ENCODE measurements around the gene CHSY1. TPM values are rescaled to one million over a fixed set of nuclear protein-coding genes. Genes with fewer than 3 reads are reported as not detected.

The CHSY1 gene
- polyA plus RNA-seq, 1 donor = 27.9 TPM

DNA sequence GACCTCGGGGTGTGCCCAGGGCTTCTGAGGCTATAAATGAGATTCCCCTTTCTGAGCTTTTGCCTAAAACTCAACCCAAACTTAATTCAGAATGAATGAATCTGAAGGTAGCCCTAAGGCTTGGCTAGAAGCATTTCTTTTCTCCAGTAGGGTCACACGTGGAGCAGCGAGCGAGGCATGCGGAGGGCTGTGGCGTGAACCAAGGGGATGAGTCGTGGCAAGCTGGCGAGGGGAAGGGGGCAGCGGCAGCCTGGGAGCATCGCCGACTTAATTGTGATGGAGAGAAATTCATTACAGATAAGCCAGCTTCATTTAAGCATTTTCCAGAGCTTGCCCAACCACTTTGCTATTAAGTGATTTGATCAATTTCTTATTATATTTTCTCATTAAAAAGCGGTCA lies 79.9 kb downstream of the CHSY1 start:
- no peak for DNase-seq (ENCODE audit: low read depth)

DNA sequence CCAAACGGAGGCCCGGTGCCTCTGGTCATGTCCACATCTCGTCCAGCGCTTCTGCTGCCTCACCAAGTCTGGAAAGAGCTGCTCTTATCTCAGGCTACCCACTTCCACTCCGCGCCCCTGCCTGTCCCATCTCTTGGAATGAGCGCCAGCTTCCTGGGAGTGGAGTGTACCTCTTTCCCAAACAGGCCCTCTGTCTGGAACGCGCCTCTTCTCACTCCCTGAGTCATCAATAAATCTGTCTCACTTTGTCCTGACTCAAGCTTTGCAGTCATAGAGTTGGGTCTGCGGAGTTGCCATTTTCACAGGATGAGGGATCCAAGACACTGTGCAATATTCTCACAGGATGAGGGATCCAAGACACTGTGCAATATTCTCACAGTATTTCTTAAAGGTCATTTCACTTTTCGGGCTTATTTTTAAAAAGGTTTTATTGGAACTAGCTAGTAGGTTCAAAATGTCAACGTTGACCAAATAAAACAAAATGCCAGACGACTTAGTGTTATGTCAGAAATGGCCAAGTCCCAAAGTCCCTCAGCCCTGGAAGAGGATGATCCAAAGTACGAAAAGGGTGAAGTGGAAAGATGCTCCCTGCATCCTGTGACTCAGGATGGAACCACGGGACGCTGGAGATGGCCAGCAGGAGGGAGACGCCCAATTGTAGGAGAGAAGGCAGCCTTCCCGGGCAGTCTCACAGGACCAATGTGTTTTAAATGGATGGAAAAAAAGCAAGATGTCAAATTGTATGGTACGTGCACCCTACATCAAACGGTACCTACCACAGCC lies 81.1 kb downstream of the CHSY1 start:
- no peak for DNase-seq (ENCODE audit: low read depth)

DNA sequence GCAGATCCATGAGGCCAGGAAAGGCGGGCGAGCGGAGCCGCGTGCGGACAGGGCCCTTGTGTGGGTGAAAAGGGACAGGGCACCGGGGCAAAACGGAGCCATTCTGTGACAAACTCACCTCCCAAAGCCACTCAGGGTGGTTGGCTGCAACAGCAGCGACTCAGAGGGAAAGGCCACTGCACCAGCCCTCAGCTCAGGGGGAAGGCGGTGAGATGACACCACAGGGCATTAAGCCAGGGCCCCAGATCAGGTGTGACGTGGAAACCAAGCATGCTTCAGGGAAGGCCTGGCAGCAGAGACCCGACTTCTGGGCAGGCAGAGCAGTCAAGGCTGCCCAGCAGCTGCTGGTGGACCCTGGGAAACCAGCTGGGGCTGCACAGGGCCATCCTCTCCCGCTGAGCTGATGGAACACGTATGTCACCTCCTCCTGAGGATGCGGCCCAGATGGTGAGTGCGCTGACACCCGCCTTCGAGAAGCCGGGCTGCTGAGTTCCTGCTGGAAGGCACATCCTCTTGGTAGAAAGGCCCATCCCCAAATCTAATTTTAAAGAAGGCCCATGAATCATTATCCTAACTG lies 82.3 kb downstream of the CHSY1 start:
- no peak for DNase-seq (ENCODE audit: low read depth)

DNA sequence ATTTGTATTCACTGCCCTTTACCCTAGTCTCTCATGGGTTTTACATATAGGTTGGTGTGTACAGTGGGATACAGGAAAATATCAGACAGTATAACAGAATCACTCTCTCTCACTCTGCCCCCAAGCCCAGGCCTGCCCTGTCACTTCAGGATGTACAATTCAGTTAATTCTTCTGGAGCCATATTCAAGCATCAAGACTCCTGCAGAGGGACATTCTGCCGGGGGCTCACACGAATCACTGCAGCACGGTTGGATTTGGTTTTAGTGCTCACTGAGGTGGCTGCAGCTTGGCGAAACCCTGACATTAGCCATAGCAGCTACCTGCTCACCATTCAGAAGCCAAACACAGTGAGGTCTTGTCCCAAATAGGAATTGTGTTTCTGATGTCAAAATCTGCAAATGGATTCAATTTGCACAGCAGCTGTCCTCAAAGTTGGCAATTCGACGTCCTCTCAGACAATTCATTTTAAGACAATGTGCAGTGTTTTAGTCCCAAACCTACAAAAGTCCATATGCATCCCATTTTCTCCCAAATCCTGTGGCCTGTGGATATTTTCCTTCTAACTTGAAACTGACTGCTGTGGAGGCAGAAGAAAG lies 82.9 kb downstream of the CHSY1 start:
- no peak for DNase-seq (ENCODE audit: low read depth)

DNA sequence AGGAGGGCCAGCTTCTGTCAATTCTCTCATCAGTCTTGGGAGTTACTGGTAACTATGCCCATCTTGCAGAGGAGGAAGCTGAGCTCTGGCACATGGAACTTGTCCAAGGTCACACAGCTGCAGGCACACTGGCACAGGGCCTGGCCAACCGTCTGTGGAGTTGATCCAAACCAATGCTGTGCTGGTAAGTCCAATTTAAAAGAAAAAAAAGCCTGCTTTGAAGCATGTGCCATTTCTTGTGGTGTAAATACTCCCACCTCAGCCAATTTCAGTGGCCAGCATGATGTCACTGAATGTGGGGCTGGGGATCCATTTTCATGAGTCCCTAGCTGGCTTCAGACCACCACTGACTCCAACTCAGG lies 83.4 kb downstream of the CHSY1 start:
- no peak for DNase-seq (ENCODE audit: low read depth)

DNA sequence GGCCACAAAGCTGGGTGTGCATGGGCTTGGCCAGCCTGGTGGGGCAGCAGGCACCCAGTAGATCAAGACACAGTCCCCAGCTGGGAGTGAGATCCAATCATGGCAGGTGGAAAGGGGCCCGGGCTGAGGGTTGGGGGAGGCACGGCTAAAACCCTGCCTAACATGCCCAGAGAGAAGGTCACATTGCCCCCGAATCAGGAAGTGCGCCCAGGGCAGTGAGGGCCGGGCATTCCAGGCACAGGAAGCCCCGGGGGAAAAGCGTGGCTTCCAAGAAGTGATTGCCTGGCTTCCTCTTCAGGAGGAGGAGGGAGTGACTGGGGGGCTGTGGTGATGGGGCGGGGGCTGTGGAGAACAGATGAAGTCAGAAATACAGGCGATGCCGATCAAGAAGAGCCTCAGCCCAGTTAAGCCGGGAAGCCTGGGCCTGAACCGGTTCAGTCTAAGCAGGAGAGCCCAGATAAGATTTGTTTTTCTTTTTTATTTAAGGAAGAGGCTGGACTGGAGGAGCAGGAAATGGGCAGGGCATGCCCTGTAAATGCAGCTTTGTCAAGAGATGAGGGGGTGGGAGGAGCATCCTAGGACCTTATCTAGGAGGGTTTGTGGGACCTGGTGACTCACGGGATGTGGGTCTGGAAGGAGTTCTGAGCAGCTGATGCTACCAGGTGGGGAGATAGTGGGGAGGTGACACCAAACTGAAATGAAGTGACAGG lies 83.9 kb downstream of the CHSY1 start:
- DNase-seq (ENCODE audit: low read depth) = no peak

DNA sequence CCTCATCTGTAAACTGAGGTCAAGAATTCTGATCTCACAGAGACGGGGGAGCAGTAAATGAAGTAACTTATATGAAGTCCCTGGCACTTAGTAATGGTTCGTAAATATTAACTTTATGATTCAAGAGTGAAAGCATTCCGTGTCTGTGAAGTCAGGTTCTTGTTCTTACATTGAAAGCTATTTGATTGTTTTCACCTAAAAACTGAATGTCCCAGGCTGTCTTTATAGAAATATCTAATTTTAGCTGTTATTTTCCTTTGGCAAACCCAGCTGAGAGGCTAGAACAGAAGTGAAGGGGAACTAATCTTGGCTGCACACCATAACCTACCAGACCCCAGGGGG lies 84.5 kb downstream of the CHSY1 start:
- no peak for DNase-seq (ENCODE audit: low read depth)

DNA sequence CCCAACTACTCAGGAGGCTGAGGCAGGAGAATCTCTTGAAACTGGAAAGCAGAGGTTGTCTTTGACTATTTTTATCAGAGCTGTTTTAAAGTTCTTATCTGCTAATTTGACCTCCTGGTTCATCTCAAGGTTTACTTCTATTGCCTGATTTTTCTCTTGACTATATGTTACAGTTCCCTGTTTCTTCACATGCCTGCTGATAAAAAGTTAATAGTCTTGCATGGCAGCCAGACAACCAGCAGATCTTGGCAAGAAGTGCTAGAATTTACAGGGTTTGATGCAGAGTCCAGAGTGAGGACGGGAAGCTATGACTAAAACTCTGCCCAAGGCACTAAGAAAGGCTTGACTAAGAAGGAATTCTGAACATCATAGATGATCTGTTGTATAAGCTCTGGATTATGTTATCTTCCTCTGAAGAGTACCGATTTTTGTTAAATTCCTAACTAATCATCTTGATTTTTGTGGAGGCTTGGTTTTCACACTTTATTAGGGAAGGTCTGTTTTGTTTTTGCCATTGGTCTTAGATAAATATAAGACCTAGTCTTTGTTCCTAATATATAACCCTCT lies 85.9 kb downstream of the CHSY1 start:
- DNase-seq (ENCODE audit: low read depth) = no peak

DNA sequence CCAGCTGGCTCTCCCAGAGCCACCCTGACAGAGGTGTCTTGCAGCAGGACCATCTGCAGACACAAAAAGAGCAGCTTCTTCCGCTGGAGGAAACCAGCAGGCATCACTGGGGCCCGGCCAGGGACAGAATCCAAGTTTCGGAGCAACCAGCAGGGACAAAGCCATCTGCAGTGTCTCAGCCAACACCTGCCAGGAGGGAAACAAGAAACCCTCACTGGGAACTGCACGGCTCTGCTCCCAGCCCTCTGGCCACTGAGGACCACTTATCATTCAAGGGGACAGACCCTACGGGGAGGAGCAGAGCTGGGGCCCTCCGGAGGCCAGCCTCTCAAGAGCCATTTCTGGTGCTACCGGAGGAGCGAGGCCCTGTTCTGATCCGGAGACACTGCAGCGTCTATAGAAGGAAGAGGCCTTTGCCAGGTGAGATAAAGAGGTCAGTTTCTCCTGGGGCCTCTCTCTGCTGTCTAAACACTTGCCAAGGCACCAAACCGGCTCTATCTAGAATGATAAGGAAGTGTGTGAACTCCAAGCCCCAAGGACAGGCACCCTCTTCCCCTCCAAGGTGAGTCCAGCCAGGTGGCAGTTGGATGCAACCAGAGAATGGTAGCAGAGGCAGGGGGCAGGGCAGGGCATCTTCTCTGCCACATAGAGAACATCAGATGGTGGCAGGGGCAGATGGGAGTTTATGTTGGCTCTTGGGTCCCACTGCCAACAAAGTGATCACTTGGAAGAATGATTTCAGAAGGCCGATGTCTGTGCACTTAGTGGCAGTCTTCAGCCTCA lies 89.0 kb downstream of the CHSY1 start:
- no peak for DNase-seq (ENCODE audit: low read depth)

DNA sequence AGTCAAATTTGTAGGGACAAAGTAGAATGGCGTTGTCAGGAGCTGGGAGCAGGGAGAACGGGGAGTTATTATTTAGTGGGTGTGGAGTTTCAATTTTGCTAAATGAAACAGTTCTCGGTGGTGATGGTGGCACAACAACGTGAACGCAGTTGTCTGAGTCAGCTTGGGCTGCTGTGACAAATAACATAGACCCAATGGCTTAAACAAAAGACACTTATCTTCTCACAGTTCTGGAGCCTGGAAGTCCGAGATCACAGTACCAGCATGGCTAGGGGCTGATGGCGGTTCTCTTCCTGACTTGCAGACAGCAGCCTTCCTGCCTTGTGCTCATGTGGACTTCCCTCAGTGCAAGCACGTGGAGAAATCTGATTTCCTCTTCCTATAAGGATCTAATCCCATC lies 90.2 kb downstream of the CHSY1 start:
- DNase-seq (ENCODE audit: low read depth) = no peak

DNA sequence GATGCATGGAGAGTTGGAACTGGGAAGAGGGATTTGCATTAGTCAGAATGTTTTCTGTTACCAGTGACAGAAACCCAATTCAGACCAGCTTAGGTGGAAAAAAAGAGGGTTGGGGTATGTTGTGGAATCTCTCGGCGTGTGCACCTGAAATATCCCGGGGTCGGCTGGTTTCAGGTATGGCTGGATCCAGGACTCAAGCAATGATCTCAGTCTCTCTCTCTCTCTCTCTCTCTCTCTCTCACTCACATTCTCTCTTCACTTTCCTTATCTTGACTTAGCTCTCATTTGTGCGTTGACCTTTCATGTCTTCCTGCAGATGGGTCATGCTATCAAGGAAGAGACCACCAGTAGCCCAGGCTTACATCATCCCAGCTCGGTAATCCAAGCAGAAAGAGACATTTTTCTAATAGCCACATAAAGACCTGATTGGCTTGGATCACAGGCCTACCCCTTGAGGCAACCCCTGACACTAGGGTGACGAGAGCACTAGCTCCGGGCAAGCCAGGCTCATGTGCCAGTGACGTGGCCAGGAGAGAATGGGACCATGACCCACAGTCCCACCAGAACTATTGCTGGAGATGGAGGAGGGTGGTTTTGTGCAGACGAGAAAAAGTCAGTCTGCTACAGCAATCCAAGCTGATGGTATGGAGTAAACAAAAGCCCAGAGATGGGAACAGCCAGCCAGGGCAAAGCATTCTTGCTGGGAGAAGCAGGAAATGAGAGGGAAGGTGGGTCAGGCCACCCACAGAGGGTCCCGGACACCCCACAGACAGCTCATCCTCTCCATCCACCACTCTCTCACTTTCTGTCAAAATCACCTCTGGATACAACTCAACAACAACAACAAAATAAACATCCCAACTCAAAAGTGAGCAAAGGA lies 91.7 kb downstream of the CHSY1 start:
- no peak for DNase-seq (ENCODE audit: low read depth)

DNA sequence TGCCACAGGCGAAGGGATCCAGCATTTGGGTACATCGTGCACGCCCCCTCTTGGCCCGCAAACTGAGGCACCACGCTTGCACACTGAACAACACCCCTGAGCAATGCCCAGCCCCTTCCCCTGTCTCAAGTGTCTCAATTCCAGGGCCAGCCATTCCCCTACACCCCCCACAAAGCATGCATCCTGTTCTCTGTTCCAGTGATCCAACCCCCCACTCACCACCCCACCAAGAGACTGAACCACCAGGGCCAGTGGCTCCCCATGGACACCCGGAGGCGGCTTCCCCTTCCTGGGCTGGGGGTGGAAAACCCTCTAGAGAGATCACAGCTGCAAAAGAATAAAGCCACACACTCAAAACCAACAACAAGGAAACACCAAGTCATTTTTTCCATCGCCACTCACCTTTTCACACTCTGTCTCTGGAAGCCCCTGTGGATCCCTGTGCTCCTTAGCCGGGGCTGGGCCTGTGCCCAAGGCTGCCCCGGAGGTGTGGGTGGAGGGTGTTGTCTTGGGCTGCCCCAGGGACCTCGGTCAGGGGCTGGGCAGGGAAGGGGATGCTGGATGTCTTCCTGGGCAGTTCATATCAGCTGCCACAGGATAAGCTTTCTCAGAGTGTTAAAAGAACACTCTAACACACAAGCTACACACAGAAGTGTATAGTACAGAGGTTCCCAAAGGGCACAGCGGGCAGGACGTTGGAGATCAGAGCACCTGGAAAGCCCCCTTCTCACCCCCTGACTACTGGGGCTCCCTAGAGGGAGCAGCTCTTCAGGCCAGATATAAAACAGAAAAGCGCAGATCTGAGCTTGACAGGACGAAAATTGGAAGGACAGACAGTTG lies 92.5 kb downstream of the CHSY1 start:
- DNase-seq (ENCODE audit: low read depth) = no peak

DNA sequence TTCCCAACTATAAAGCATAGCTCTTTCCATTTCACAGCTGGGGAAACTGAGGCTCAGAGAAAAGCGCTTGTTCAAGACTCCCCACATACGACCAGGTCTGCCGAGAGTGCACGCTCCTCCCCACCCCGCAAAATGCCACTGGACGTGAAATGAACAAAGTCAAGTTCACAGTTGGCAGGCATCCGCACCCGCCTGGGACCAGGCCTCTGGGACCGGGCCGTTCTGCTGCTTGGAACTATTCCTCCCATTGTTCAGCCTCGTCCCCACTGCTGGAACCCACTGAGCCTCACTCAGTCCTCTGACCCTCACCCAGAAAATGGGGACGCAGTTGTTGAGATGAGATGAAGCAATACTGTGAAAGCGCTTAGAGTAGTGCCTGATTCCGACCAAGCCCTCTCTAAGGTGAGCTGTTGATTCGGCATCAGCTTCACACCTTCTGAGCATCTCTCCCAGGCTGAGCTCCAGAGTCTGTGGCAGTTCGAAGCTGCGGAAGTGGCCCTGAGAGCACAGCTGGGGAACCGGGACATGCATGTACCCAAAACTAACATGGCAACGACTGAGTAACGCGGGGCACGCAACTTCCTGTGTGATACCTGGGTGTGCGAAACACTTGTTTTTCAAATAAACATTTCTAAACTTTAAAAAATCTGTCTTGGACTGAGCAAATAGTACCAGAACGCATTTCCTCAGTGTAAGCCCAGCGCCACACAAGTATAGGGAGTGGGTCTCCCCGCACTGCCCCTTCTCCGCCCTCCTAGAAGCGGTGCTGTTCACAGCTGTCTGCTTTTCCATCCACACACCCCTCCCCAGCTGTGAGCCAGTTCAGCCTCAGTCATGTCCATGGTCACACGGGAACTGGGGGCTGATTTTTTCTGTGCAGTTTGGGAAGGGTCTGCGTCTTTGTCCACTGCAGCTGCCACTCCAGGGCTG lies 93.4 kb downstream of the CHSY1 start:
- no peak for DNase-seq (ENCODE audit: low read depth)

DNA sequence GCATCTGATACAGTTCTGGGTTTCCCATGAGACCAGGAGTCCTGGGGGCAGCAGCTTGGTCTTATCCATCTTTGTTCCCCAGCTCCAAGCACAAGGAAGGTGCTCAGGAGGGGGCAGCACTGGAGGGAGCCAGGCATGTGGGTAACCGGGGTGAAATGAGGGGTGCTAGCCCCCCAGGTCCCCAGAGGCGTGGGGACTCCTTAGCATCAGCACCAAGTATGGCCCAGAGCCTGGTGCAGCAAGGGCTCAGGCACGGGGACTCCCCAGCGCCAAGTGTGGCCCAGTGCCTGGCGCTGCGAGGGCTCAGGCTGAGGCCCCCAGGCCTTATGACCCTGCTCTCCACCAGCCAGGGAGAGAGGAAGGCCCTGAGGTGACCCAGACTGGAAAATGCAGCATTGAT lies 94.1 kb downstream of the CHSY1 start:
- DNase-seq (ENCODE audit: low read depth) = no peak

DNA sequence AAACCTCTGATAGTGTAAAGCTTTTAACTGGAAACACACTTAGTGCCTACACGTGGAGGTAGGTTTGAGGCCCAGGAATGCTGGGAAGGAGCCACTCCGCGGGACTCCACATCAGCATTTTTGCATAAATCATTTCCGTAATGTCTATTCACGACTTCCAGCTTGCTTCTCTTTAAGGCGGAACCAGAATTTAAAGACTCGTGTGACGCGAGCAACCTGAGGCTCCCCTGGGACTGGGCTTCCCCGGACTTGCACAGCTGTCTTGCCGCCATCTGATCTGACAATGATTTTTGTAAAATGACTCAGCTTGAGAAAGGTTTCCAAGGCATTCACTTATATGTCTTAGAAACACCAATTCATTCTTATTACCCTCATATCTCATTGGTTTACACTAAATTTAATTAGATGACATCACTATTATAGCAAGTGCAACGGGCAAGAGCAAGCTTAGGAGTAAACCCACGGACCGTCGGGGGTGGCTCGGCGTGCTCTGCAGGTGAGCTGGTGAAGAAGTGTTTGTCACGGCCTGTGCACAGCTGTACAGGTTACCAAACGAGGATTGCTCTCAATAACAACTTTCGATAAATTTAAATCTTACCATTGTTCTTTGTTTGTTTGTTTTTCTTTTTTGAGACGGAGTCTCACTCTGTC lies 95.2 kb downstream of the CHSY1 start:
- no peak for DNase-seq (ENCODE audit: low read depth)

DNA sequence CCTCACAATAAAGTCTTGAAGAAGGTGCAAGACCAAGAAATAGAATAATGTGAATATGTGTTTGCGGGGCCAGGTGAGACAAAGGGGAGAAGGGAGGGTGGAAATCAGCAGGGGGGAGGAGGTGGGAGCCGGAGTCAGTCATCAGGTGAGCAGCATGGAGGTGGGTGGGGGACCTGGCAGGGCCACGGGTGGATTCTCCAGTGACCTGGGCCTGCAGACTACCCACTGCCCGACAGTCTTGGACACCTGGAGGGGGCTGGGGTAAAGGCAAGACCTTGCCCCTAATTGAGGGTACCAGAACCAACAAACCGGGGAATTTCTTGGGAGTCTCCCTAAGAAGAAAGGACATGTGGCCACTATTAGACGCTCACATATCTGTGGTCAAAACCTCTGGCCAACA lies 95.8 kb downstream of the CHSY1 start:
- no peak for DNase-seq (ENCODE audit: low read depth)

DNA sequence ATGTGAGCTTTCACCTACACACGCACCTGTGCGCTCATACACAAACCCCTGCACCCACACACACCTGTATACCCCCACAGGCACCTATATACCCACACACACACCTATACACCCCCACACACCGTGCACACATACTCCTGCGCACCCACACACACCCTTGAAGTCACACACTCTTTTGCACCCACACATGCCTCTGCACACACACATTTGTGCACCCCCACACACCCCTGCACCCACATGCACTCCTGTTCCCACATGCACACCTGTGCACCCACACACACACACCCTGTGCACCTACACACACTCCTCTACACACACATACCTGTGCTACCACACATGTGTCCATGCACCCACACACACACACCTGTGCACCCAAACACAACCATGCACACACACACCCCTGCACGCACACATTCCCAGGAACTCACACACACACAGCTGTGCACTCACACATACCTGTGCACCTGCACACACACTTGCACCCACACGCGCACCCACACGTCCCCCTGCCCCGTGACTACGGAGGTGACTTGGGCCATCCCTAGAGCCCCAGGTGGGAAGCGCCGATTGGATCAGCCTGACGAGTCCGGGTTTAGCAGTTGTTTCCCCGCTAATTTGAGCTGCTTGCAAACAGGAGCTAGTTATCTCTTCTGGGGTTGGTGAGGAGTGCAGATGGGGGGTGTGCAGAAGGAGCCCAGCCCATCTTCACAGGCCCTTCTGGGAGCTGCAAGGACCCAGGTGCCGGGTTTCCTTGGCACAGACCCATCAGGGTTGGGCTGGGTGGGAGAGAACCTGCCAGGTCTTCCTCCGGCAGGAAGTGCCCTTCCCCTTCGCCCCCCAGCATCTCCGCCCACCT lies 97.8 kb downstream of the CHSY1 start:
- no peak for DNase-seq (ENCODE audit: low read depth)

All from forelimb muscle (tissue), 1 donor.